ENCODE results near the gene NOD2. TPM values are rescaled to one million over a fixed set of nuclear protein-coding genes. Genes with fewer than 3 reads are reported as not detected.

Gene NOD2
- total and polyA plus RNA-seq, 2 experiments from 2014 or later, result 0.27 to 0.66 TPM

DNA sequence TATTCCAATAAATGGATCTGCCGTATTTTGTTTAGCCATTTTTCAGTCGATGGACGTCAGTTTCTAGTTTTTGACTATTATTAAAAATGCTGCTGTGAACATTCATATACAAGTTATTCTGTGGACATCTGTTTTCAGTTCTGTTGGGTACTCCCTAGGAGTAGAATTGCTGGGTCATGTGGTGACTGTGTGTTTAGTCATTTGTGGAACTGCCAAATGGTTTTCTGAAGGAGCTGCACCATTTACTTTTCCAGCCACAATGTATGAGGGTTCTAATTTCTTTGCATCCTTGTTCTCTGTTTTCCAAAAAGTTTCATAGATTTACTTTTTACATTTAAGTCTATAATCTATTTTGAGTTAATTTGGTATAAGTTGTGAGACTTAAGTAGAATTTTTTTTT lies 78.0 kb downstream of the NOD2 start:
- Histone ChIP-seq H3K4me2 (no peak overlapping the region), H3K4me1 (ENCODE audit: insufficient read depth) (no peaks in the 10 kb centered on the region), H3K27ac (ENCODE audit: low read depth) (no peak overlapping the region), H3K9me2 (ENCODE audit: insufficient read depth) (no peaks in the 10 kb centered on the region), H3K27me3 (ENCODE audit: insufficient read depth) (no peaks in the 10 kb centered on the region), H4K20me1 (replicated peaks; ENCODE audit: insufficient read depth) (no peaks in the 10 kb centered on the region), H3K4me3 (no peak overlapping the region), H2AFZ (no peak overlapping the region), H3K36me3 (ENCODE audit: insufficient read depth) (no peaks in the 10 kb centered on the region), H3K79me2 (replicated peaks; ENCODE audit: insufficient read depth) (no peaks in the 10 kb centered on the region; the same call in 1 of the 2 replicates), H3F3A (replicated peaks; ENCODE audit: low read depth) (no peaks in the 10 kb centered on the region)
- no peaks in the 10 kb centered on the region for H3K27me3 Mint-ChIP-seq (ENCODE audit: insufficient read depth, low read depth, poor library complexity)
- ATAC-seq (no peak), DNase-seq (ENCODE audit: low spot score) (no peak)
- H3K9me3 Mint-ChIP-seq, result peaks cover 3% of the 10 kb centered on the region; the same call in 1 of the 3 replicates
- no peak overlapping the region for H3K27ac Mint-ChIP-seq
- H3K4me3 Mint-ChIP-seq, result no peak overlapping the region
- peaks cover 7% of the 10 kb centered on the region for H3K36me3 Mint-ChIP-seq (ENCODE audit: low read depth)
- TF ChIP-seq, protein P1, sequence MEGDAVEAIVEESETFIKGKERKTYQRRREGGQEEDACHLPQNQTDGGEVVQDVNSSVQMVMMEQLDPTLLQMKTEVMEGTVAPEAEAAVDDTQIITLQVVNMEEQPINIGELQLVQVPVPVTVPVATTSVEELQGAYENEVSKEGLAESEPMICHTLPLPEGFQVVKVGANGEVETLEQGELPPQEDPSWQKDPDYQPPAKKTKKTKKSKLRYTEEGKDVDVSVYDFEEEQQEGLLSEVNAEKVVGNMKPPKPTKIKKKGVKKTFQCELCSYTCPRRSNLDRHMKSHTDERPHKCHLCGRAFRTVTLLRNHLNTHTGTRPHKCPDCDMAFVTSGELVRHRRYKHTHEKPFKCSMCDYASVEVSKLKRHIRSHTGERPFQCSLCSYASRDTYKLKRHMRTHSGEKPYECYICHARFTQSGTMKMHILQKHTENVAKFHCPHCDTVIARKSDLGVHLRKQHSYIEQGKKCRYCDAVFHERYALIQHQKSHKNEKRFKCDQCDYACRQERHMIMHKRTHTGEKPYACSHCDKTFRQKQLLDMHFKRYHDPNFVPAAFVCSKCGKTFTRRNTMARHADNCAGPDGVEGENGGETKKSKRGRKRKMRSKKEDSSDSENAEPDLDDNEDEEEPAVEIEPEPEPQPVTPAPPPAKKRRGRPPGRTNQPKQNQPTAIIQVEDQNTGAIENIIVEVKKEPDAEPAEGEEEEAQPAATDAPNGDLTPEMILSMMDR (conservative IDR thresholded peaks at IDR 0.05; ENCODE audit: low read depth in 2 of 2), result no peak
- TF ChIP-seq STAT1 (IDR thresholded peaks at IDR 0.05; ENCODE audit: unreplicated experiment), result no peak
- TF ChIP-seq ZNF331 (CRISPR knock-in tag; IDR thresholded peaks at IDR 0.05; ENCODE audit: low read depth), result no peak
- TF ChIP-seq, protein P2, sequence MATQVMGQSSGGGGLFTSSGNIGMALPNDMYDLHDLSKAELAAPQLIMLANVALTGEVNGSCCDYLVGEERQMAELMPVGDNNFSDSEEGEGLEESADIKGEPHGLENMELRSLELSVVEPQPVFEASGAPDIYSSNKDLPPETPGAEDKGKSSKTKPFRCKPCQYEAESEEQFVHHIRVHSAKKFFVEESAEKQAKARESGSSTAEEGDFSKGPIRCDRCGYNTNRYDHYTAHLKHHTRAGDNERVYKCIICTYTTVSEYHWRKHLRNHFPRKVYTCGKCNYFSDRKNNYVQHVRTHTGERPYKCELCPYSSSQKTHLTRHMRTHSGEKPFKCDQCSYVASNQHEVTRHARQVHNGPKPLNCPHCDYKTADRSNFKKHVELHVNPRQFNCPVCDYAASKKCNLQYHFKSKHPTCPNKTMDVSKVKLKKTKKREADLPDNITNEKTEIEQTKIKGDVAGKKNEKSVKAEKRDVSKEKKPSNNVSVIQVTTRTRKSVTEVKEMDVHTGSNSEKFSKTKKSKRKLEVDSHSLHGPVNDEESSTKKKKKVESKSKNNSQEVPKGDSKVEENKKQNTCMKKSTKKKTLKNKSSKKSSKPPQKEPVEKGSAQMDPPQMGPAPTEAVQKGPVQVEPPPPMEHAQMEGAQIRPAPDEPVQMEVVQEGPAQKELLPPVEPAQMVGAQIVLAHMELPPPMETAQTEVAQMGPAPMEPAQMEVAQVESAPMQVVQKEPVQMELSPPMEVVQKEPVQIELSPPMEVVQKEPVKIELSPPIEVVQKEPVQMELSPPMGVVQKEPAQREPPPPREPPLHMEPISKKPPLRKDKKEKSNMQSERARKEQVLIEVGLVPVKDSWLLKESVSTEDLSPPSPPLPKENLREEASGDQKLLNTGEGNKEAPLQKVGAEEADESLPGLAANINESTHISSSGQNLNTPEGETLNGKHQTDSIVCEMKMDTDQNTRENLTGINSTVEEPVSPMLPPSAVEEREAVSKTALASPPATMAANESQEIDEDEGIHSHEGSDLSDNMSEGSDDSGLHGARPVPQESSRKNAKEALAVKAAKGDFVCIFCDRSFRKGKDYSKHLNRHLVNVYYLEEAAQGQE (IDR thresholded peaks at IDR 0.05; ENCODE audit: unreplicated experiment), result no peak
- no peak for TF ChIP-seq EZH2phosphoT487 (IDR thresholded peaks at IDR 0.05; ENCODE audit: unreplicated experiment)
- TF ChIP-seq JUNB (IDR thresholded peaks at IDR 0.05; ENCODE audit: unreplicated experiment), result no peak
- no peak for TF ChIP-seq CREB1 (CRISPR knock-in tag; IDR thresholded peaks at IDR 0.05; ENCODE audit: low read depth)
- TF ChIP-seq, protein P3, sequence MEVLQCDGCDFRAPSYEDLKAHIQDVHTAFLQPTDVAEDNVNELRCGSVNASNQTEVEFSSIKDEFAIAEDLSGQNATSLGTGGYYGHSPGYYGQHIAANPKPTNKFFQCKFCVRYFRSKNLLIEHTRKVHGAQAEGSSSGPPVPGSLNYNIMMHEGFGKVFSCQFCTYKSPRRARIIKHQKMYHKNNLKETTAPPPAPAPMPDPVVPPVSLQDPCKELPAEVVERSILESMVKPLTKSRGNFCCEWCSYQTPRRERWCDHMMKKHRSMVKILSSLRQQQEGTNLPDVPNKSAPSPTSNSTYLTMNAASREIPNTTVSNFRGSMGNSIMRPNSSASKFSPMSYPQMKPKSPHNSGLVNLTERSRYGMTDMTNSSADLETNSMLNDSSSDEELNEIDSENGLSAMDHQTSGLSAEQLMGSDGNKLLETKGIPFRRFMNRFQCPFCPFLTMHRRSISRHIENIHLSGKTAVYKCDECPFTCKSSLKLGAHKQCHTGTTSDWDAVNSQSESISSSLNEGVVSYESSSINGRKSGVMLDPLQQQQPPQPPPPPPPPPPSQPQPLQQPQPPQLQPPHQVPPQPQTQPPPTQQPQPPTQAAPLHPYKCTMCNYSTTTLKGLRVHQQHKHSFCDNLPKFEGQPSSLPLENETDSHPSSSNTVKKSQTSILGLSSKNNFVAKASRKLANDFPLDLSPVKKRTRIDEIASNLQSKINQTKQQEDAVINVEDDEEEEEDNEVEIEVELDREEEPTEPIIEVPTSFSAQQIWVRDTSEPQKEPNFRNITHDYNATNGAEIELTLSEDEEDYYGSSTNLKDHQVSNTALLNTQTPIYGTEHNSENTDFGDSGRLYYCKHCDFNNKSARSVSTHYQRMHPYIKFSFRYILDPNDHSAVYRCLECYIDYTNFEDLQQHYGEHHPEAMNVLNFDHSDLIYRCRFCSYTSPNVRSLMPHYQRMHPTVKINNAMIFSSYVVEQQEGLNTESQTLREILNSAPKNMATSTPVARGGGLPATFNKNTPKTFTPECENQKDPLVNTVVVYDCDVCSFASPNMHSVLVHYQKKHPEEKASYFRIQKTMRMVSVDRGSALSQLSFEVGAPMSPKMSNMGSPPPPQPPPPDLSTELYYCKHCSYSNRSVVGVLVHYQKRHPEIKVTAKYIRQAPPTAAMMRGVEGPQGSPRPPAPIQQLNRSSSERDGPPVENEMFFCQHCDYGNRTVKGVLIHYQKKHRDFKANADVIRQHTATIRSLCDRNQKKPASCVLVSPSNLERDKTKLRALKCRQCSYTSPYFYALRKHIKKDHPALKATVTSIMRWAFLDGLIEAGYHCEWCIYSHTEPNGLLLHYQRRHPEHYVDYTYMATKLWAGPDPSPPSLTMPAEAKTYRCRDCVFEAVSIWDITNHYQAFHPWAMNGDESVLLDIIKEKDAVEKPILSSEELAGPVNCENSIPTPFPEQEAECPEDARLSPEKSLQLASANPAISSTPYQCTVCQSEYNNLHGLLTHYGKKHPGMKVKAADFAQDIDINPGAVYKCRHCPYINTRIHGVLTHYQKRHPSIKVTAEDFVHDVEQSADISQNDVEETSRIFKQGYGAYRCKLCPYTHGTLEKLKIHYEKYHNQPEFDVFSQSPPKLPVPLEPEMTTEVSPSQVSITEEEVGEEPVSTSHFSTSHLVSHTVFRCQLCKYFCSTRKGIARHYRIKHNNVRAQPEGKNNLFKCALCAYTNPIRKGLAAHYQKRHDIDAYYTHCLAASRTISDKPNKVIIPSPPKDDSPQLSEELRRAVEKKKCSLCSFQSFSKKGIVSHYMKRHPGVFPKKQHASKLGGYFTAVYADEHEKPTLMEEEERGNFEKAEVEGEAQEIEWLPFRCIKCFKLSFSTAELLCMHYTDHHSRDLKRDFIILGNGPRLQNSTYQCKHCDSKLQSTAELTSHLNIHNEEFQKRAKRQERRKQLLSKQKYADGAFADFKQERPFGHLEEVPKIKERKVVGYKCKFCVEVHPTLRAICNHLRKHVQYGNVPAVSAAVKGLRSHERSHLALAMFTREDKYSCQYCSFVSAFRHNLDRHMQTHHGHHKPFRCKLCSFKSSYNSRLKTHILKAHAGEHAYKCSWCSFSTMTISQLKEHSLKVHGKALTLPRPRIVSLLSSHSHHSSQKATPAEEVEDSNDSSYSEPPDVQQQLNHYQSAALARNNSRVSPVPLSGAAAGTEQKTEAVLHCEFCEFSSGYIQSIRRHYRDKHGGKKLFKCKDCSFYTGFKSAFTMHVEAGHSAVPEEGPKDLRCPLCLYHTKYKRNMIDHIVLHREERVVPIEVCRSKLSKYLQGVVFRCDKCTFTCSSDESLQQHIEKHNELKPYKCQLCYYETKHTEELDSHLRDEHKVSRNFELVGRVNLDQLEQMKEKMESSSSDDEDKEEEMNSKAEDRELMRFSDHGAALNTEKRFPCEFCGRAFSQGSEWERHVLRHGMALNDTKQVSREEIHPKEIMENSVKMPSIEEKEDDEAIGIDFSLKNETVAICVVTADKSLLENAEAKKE (CRISPR knock-in tag; IDR thresholded peaks at IDR 0.05), result no peak
- no peak for TF ChIP-seq ZNF114 (CRISPR knock-in tag; IDR thresholded peaks at IDR 0.05)
- TF ChIP-seq POLR2AphosphoS5 (IDR thresholded peaks at IDR 0.05; ENCODE audit: low read depth), result no peak
- no peak for TF ChIP-seq EZH2 (IDR thresholded peaks at IDR 0.05; ENCODE audit: low read depth, unreplicated experiment)
- no peak for TF ChIP-seq NANOG (IDR thresholded peaks at IDR 0.05; ENCODE audit: borderline replicate concordance)
- TF ChIP-seq, protein P4, sequence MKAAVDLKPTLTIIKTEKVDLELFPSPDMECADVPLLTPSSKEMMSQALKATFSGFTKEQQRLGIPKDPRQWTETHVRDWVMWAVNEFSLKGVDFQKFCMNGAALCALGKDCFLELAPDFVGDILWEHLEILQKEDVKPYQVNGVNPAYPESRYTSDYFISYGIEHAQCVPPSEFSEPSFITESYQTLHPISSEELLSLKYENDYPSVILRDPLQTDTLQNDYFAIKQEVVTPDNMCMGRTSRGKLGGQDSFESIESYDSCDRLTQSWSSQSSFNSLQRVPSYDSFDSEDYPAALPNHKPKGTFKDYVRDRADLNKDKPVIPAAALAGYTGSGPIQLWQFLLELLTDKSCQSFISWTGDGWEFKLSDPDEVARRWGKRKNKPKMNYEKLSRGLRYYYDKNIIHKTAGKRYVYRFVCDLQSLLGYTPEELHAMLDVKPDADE (IDR thresholded peaks at IDR 0.05), result no peak
- no peaks in the 10 kb centered on the region for H3K4me1 Mint-ChIP-seq
